Uterus (tissue), 2 donors: ENCODE measurements around the gene MAP4.

ENCODE experiments used
- CTCF ChIP-seq, 4 experiments: fragments of 200-600 bp in 2 of 4; fragments of 450-650 bp in 2 of 4; sonication (generic) in 2 of 4; IDR thresholded peaks; one replicate each; pipeline ENCODE4 v1.5.1; 2016 to 2019; ENCODE audit warnings: antibody characterized with exemption in 4 of 4, mild to moderate bottlenecking in 2 of 4, moderate library complexity in 1 of 4
- POLR2A ChIP-seq, 2 donors: fragments of 450-650 bp; IDR thresholded peaks; one replicate each; pipeline ENCODE4 v1.6.1; 2016; ENCODE audit warnings: antibody characterized with exemption in 2 of 2, mild to moderate bottlenecking in 1 of 2, moderate library complexity in 1 of 2

- no peak for TF ChIP-seq POLR2A (IDR thresholded peaks at IDR 0.05)
- no peak for TF ChIP-seq CTCF (IDR thresholded peaks at IDR 0.05)
These were observed 160.5 kb downstream of the MAP4 start for GRCh38 chr3:47855461-47856383.
